GM23248 (cell line): ENCODE measurements around the gene LCP2.

Experiments used
- EZH2 ChIP-seq: fragments of 200-600 bp; sonication (generic); IDR thresholded peaks from 2 replicates; pipeline ENCODE4 v1.6.1; 2018; ENCODE audit warnings: antibody characterized with exemption, mild to moderate bottlenecking; ENCODE audit not compliant: insufficient read depth, poor library complexity, severe bottlenecking
- EZH2phosphoT487 ChIP-seq: fragments of 200-600 bp; sonication (generic); IDR thresholded peaks from 2 replicates; pipeline ENCODE4 v1.6.1; 2018; ENCODE audit warnings: antibody characterized with exemption, moderate library complexity, mild to moderate bottlenecking, low read depth; ENCODE audit not compliant: insufficient read depth

DNA sequence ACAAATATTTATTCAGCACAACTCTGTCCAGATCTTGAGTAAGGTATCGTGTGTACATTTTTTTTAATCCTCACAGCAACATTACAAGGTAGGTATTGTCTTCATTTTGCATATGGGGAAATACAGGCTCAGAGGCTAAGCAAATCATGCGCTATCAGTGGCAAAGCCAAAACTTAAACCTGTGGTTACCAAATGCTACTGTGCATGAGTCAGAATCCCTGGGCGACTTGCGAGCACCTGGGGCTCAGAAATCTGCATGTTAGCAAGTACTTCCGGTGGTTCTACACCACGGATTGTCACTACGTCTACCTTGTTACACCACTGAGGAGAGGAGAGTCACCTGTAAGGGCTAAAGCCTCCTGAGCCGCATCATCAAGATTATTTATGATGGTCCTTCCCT, 43.5 kb downstream of the LCP2 start:
- TF ChIP-seq EZH2 (no peak), EZH2phosphoT487 (no peak)
